Measurements from ENCODE around the gene PEX5L.
"Not testable (repeated sequence)": the region's sequence is repeated elsewhere in the genome, so short reads cannot be mapped to it uniquely, and the experiment has no call there.

The PEX5L gene

GRCh38 chr3:180018543-180018942, 18.2 kb downstream of the PEX5L start:
- no peaks in the 10 kb centered on the region for H3K9me3 ChIP-seq (ENCODE audit: insufficient read depth, low read length)
- no peaks in the 10 kb centered on the region for H3K27me3 ChIP-seq (ENCODE audit: low read length)
- H3K27ac ChIP-seq (ENCODE audit: low read depth, low read length), result no peak overlapping the region
- H3K9ac ChIP-seq (ENCODE audit: low read length), result no peak overlapping the region
- no peak overlapping the region for H3K4me3 ChIP-seq (ENCODE audit: insufficient read depth, low read length, poor library complexity, severe bottlenecking)
- no peaks in the 10 kb centered on the region for H3K79me2 ChIP-seq (ENCODE audit: insufficient read depth, low read length)
- H3K36me3 ChIP-seq (ENCODE audit: low read length), result no peaks in the 10 kb centered on the region
- H3F3A ChIP-seq (ENCODE audit: insufficient read depth), result no peaks in the 10 kb centered on the region
- H3K9me2 ChIP-seq (replicated peaks; ENCODE audit: insufficient read depth, low read length), result no peaks in the 10 kb centered on the region
- no peak for TF ChIP-seq CTCF (IDR thresholded peaks at IDR 0.05; ENCODE audit: insufficient read depth, low read length, poor library complexity, severe bottlenecking)
- no peak for TF ChIP-seq EZH2phosphoT487 (conservative IDR thresholded peaks at IDR 0.05; ENCODE audit: low read length)
- H2AFZ ChIP-seq (ENCODE audit: low read depth, low read length, severe bottlenecking), result no peak overlapping the region
- no peak overlapping the region for H3K4me2 ChIP-seq (ENCODE audit: low read depth, low read length, poor library complexity, severe bottlenecking)
- no peaks in the 10 kb centered on the region; the same call in 1 of the 2 replicates for H4K20me1 ChIP-seq (ENCODE audit: low read depth, low read length)

- H3K27ac ChIP-seq (ENCODE audit: low read depth, low read length), result no peak overlapping the region
- H3K4me3 ChIP-seq (ENCODE audit: insufficient read depth, low read length, poor library complexity, severe bottlenecking), result no peak overlapping the region
- H3F3A ChIP-seq (ENCODE audit: insufficient read depth), result no peaks in the 10 kb centered on the region
- no peaks in the 10 kb centered on the region for H3K79me2 ChIP-seq (ENCODE audit: insufficient read depth, low read length)
- no peak for TF ChIP-seq CTCF (IDR thresholded peaks at IDR 0.05; ENCODE audit: insufficient read depth, low read length, poor library complexity, severe bottlenecking)
- TF ChIP-seq EZH2phosphoT487 (conservative IDR thresholded peaks at IDR 0.05; ENCODE audit: low read length), result no peak
- H3K9ac ChIP-seq (ENCODE audit: low read length), result no peak overlapping the region
- H3K4me2 ChIP-seq (ENCODE audit: low read depth, low read length, poor library complexity, severe bottlenecking), result no peak overlapping the region
- no peaks in the 10 kb centered on the region for H3K36me3 ChIP-seq (ENCODE audit: low read length)
- no peaks in the 10 kb centered on the region for H3K27me3 ChIP-seq (ENCODE audit: low read length)
- H3K9me3 ChIP-seq (ENCODE audit: insufficient read depth, low read length), result no peaks in the 10 kb centered on the region
- no peak overlapping the region for H2AFZ ChIP-seq (ENCODE audit: low read depth, low read length, severe bottlenecking)
- no peaks in the 10 kb centered on the region for H3K9me2 ChIP-seq (replicated peaks; ENCODE audit: insufficient read depth, low read length)
- H4K20me1 ChIP-seq (ENCODE audit: low read depth, low read length), result no peaks in the 10 kb centered on the region; the same call in 1 of the 2 replicates
These were observed 18.9 kb downstream of the PEX5L start for GRCh38 chr3:180017846-180018245.

DNA sequence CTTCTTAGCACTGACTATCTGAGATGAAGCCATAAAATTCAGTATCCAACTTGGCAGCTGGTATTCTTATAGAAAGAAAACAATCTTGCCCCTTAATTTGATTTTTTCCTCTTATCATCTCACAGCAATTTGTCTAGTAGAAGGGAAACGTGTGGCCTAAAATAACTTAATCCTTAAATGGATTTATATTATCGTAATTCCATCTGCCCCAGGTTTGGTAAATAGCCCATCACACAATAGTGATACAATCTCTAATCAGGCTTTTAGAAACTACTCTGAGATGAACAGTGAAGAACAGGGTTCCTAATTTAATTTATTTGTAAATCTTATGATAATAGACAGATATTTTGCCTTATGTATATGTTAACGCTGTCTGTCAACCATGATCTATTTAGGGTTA, 24.8 kb downstream of the PEX5L start:
- Histone ChIP-seq H3K4me3 (ENCODE audit: insufficient read depth, low read length, poor library complexity, severe bottlenecking) (no peak overlapping the region), H3F3A (ENCODE audit: insufficient read depth) (no peaks in the 10 kb centered on the region), H2AFZ (ENCODE audit: low read depth, low read length, severe bottlenecking) (no peak overlapping the region), H3K9me2 (replicated peaks; ENCODE audit: insufficient read depth, low read length) (no peaks in the 10 kb centered on the region), H3K4me2 (ENCODE audit: low read depth, low read length, poor library complexity, severe bottlenecking) (no peak overlapping the region), H3K79me2 (ENCODE audit: insufficient read depth, low read length) (no peaks in the 10 kb centered on the region), H4K20me1 (ENCODE audit: low read depth, low read length) (no peaks in the 10 kb centered on the region), H3K27me3 (ENCODE audit: low read length) (no peaks in the 10 kb centered on the region), H3K27ac (ENCODE audit: low read depth, low read length) (no peak overlapping the region), H3K9ac (ENCODE audit: low read length) (no peak overlapping the region), H3K36me3 (ENCODE audit: low read length) (no peaks in the 10 kb centered on the region), H3K9me3 (ENCODE audit: insufficient read depth, low read length) (peaks cover 6% of the 10 kb centered on the region; the same call in 1 of the 2 replicates)
- TF ChIP-seq CTCF (IDR thresholded peaks at IDR 0.05; ENCODE audit: insufficient read depth, low read length, poor library complexity, severe bottlenecking) (no peak), EZH2phosphoT487 (conservative IDR thresholded peaks at IDR 0.05; ENCODE audit: low read length) (no peak)

GRCh38 chr3:180008318-180008717, 28.4 kb downstream of the PEX5L start:
- not testable (repeated sequence) for H3K9ac ChIP-seq (ENCODE audit: low read length); H3K9me3 ChIP-seq (ENCODE audit: insufficient read depth, low read length); H3K27ac ChIP-seq (ENCODE audit: low read depth, low read length); H3F3A ChIP-seq (ENCODE audit: insufficient read depth); H3K9me2 ChIP-seq (replicated peaks; ENCODE audit: insufficient read depth, low read length); H4K20me1 ChIP-seq (ENCODE audit: low read depth, low read length); H2AFZ ChIP-seq (ENCODE audit: low read depth, low read length, severe bottlenecking); H3K4me3 ChIP-seq (ENCODE audit: insufficient read depth, low read length, poor library complexity, severe bottlenecking); H3K79me2 ChIP-seq (ENCODE audit: insufficient read depth, low read length); H3K27me3 ChIP-seq (ENCODE audit: low read length); H3K4me2 ChIP-seq (ENCODE audit: low read depth, low read length, poor library complexity, severe bottlenecking); H3K36me3 ChIP-seq (ENCODE audit: low read length)
